Fibroblast of gingiva (primary cell): ENCODE results near the gene LRRN2.
"Not testable (repeated sequence)": the region's sequence is repeated elsewhere in the genome, so short reads cannot be mapped to it uniquely, and the experiment has no call there.

Experiments
- DNase-seq: peaks from one replicate; pipeline ENCODE4 v3.0.0-alpha.2; 2011; ENCODE audit warnings: low read depth

Gene LRRN2

DNA sequence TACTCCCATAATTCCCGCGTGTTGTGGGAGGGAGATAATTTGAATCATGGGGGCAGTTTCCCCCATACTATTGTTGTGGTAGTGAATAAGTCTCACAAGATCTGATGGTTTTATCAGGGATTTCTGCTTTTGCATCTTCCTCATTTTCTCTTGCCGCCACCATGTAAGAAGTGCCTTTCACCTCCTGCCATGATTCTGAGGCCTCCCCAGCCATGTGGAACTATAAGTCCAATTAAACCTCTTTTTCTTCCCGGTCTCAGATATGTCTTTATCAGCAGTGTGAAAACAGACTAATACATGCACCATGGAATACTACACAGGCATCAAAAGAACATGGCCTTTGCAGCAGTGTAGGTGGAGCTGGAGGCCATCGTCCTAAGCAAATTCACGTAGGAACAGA, 56.1 kb downstream of the LRRN2 start:
- DNase-seq: not testable (repeated sequence)

GRCh38 chr1:204628868-204629267, 56.7 kb downstream of the LRRN2 start:
- no peak for DNase-seq

GRCh38 chr1:204627436-204627835, 58.1 kb downstream of the LRRN2 start:
- no peak for DNase-seq

- DNase-seq: no peak
Measured at GRCh38 chr1:204626381-204626780, 59.2 kb downstream of the LRRN2 start.

- DNase-seq: no peak
Measured at GRCh38 chr1:204624631-204625216, 60.8 kb downstream of the LRRN2 start.

GRCh38 chr1:204623894-204624361, 61.6 kb downstream of the LRRN2 start:
- no peak for DNase-seq

GRCh38 chr1:204623365-204623893, 62.1 kb downstream of the LRRN2 start:
- DNase-seq: no peak

DNA sequence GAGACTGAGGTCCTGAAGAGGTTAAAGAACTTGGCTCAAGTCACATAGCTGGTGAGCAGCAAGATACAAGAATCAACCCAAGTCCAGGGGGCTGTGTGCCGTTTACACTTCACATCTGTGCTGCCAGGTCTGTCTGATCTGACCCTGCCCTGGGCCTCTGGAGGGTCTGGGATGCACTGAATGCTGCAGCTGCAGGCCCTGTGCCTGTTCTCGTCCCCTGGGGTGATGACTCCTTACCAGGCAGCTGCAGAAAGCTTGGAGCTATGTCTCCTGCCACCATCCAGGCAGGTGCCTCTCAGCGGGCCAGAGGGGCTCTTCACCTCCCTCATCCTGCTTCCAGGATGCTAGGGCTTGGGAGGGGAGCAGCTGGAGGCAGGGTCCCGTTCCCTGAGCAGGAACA, 63.5 kb downstream of the LRRN2 start:
- no peak for DNase-seq

DNA sequence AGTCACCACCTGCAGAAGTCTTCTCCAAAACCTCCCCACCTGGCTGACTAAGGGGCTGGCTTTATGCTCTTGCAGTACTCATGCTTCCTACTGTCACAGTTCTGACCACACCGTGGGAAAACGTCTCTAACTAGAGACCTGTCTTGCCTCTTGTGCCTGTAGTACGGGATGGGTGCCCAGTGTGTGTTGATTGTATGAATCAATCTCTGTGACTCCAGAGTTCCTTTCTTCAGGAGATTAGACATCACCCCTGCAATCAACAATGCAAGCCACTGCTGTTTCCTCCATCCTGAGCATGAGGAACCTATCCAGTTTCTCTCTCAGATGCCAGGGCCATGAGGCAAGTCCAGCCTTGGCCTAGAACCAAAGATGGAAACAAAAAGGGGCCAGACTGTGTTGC, 64.1 kb downstream of the LRRN2 start:
- DNase-seq: no peak

DNA sequence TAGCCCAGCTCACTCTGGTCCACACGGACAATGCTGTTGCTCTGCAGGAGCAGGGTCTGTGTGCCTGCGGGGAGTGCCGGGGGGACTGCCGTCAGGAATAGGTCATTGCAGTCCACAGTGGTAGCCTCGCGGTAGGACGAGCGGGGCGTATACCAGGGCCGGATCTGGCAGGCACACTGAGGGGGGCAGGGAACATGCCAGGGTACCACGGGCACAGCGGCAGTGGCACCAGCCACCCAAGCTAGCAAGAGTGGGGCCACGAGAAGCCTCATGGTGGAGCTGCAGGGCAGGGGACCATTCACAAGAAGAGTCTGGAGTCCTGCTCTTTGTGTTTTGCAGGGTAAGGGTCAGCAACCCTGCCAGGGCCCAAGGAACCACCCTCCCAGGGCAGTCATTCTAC, 65.8 kb downstream of the LRRN2 start:
- no peak for DNase-seq

- no peak for DNase-seq
Measured at GRCh38 chr1:204618148-204618760, 67.3 kb downstream of the LRRN2 start.

- DNase-seq: no peak
Measured at GRCh38 chr1:204617256-204618147, 68.0 kb downstream of the LRRN2 start.

- no peak for DNase-seq
Measured at GRCh38 chr1:204616641-204617040, 68.9 kb downstream of the LRRN2 start.

DNA sequence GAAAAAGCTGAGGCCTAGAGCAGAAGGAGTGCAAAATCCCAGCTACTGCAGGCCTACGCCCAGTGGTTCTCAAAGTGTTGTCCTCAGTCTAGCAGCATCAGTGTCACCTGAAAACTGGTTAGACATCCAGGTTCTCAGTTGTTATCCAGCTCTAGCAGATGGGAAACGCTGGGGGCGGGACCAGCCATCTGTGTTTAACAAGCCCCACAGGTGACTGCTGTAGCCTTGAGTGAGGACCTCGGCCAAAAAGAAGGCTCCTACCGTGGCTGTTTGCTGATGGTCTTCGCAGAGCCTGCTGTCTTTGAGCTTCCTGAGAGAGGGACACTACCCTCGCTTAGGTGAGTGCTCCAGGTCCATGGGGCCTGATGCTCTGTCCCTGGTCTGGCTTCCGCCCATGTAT, 69.7 kb downstream of the LRRN2 start:
- DNase-seq: no peak

GRCh38 chr1:204613636-204614035, 71.9 kb downstream of the LRRN2 start:
- no peak for DNase-seq

- no peak for DNase-seq
Measured at GRCh38 chr1:204612326-204612725, 73.2 kb downstream of the LRRN2 start.

DNA sequence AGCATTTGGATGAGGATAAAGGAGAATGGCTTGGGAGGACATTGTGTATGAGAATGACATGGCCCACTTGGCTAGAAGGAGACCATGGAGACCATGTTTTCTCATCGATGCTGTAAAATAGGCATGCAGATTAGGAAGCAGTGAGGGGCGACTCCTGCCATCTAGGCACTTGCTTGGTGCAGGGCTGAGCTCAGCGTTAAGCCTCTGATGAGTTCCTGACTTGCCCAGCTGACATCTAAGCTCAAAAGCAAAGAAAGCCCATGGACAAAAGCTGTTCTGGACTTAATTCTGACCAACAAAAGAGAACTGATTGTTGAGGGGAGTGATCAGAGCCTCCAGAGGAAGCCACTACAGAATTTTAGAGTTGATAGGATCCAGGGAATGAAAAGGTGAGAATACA, 74.5 kb downstream of the LRRN2 start:
- no peak for DNase-seq

DNA sequence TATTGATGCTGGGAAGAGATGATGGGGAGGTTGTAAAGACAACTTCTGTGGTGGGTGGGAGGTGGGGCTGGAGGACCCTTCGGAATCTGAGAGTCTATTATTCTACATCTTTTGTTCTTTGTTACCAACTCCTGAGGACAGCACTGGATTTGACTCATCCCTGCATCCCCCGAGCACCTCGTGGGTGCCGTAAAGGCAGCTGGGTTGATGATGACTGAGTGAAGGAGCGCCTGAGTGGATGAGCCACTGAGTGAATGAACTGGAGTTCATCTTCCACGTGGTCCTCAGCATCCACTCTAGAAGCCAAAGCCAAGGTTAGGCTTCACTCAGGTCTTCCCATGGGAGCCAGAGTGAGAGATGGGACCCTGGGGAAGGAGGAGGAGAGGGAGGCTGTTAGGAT, 77.6 kb downstream of the LRRN2 start:
- no peak for DNase-seq

GRCh38 chr1:204605791-204606190, 79.7 kb downstream of the LRRN2 start:
- no peak for DNase-seq

DNA sequence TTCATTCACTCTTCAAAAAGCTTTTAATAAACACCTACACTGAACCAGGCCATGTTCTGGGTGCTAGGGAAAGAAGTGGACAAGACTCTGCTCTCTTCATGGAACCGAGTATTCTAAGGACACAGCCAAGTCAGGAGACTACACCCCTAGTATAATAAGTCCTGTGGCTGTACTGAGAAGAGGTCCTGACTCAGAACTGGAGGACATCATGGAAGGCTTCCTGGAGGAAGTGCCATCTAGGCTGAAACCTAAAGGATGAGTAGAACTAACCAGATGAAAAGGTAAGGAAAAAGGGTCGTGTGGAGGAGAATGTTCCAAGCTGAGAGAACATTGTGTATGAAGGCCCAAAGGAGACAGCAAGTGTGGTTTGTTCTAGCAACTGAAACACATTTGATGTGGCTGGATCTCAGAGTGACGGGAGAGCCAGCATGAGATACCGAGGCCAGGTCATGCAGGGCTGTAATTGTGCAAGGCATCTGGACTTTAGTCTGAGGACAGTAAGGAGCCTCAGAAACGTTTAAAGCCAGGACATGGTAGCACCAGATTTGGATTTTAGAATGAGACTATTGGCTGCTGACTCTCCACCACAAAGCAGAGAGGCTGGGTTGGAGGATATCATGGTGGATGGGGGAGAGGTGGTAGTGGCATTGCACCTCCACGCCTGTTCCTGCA, 82.5 kb downstream of the LRRN2 start:
- no peak for DNase-seq

DNA sequence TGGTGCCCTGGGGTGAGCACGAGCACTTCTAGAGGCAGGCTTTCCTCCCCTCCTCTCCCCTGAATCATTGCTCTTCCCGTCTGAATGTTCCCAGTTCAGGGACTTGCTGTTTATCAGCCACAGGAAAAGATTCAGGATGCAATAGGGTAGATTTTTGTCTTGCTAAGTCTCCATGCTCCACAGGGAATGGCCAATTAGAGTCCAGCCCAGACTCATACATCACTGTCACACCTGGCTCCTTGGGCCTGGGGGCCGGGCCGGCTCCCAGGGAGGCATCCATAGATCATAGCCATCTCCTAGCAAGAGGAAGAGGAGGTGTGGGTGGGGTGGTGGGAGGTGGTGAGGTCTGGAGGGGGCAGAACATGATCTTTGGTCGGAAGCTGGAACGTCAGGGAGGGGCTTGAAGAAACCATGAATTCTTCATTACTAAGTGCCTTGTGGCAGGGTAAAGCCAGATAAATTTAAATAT, 83.4 kb downstream of the LRRN2 start:
- no peak for DNase-seq

- DNase-seq: no peak
Measured at GRCh38 chr1:204600968-204601367, 84.6 kb downstream of the LRRN2 start.
